ENCODE measurements around the gene MPIG6B.

The MPIG6B gene

GRCh38 chr6:31728767-31729514 is 5.8 kb downstream of the MPIG6B start, which contains the start of gene DDAH2:
DDAH2 (minus strand) TSS chr6:31729299; CDS start chr6:31729161, 138 bp downstream.
- Histone ChIP-seq H3K36me3 (peaks cover 71% of the 10 kb centered on the region), H4K20me1 (peaks cover 77% of the 10 kb centered on the region), H3K4me3 (peak within 1 kb of the TSS; percentile 94), H3K9me3 (no peaks in the 10 kb centered on the region), H3K4me1 (peaks cover 91% of the 10 kb centered on the region), H3K27ac (peak within 1 kb of the TSS; percentile 88), H3K27me3 (no peaks in the 10 kb centered on the region), H3K4me2 (peak within 1 kb of the TSS; percentile 99), H3K9ac (peak within 1 kb of the TSS; percentile 89)
- TF ChIP-seq Cebpa-rat (IDR thresholded peaks at IDR 0.05): no peak

- peak overlapping the region; percentile 99 for H3K4me2 ChIP-seq
- no peak for TF ChIP-seq Cebpa-rat (IDR thresholded peaks at IDR 0.05)
- peaks cover 91% of the 10 kb centered on the region for H3K4me1 ChIP-seq
- H3K9me3 ChIP-seq: no peaks in the 10 kb centered on the region
- H3K36me3 ChIP-seq: peaks cover 70% of the 10 kb centered on the region
- peak overlapping the region; percentile 88 for H3K27ac ChIP-seq
- H3K4me3 ChIP-seq: peak overlapping the region; percentile 94
- peak overlapping the region; percentile 89 for H3K9ac ChIP-seq
- H4K20me1 ChIP-seq: peaks cover 77% of the 10 kb centered on the region
- no peaks in the 10 kb centered on the region for H3K27me3 ChIP-seq
These were observed 6.4 kb downstream of the MPIG6B start for GRCh38 chr6:31729515-31729978.

- no peak for TF ChIP-seq Cebpa-rat (IDR thresholded peaks at IDR 0.05)
- peak overlapping the region; percentile 94 for H3K4me3 ChIP-seq
- H3K36me3 ChIP-seq: peaks cover 70% of the 10 kb centered on the region
- H3K9ac ChIP-seq: peak overlapping the region; percentile 89
- peak overlapping the region; percentile 88 for H3K27ac ChIP-seq
- H3K4me1 ChIP-seq: peaks cover 87% of the 10 kb centered on the region
- no peaks in the 10 kb centered on the region for H3K9me3 ChIP-seq
- H3K4me2 ChIP-seq: peak overlapping the region; percentile 99
- H3K27me3 ChIP-seq: no peaks in the 10 kb centered on the region
- H4K20me1 ChIP-seq: peaks cover 74% of the 10 kb centered on the region
These were observed 6.9 kb downstream of the MPIG6B start for GRCh38 chr6:31729979-31730630.

GRCh38 chr6:31730631-31731086 is 7.5 kb downstream of the MPIG6B start:
- H3K27me3 ChIP-seq: no peaks in the 10 kb centered on the region
- peaks cover 81% of the 10 kb centered on the region for H3K4me1 ChIP-seq
- H4K20me1 ChIP-seq: peaks cover 74% of the 10 kb centered on the region
- 0 out of 2 replicates have a peak overlapping the region, but pooled peaks have one; percentile 88 for H3K27ac ChIP-seq
- peaks cover 67% of the 10 kb centered on the region for H3K36me3 ChIP-seq
- H3K4me2 ChIP-seq: peak overlapping the region; percentile 99
- peak overlapping the region; percentile 89; the same call in 1 of the 2 replicates for H3K9ac ChIP-seq
- peak overlapping the region; percentile 94 for H3K4me3 ChIP-seq
- no peaks in the 10 kb centered on the region for H3K9me3 ChIP-seq
- no peak for TF ChIP-seq Cebpa-rat (IDR thresholded peaks at IDR 0.05)

- H3K9ac ChIP-seq: no peak overlapping the region
- H3K4me2 ChIP-seq: peak overlapping the region; percentile 20; the same call in 1 of the 2 replicates
- no peaks in the 10 kb centered on the region for H3K9me3 ChIP-seq
- no peak overlapping the region for H3K4me3 ChIP-seq
- H3K4me1 ChIP-seq: peaks cover 72% of the 10 kb centered on the region
- no peaks in the 10 kb centered on the region for H3K27me3 ChIP-seq
- TF ChIP-seq Cebpa-rat (IDR thresholded peaks at IDR 0.05): no peak
- peaks cover 63% of the 10 kb centered on the region for H4K20me1 ChIP-seq
- peaks cover 53% of the 10 kb centered on the region for H3K36me3 ChIP-seq
- no peak overlapping the region for H3K27ac ChIP-seq
These were observed 8.9 kb downstream of the MPIG6B start for GRCh38 chr6:31732029-31732428.

- Histone ChIP-seq H3K9ac (peak overlapping the region; percentile 97), H4K20me1 (peaks cover 49% of the 10 kb centered on the region), H3K4me1 (peaks cover 69% of the 10 kb centered on the region), H3K4me2 (peak overlapping the region; percentile 98), H3K4me3 (peak overlapping the region; percentile 89), H3K9me3 (no peaks in the 10 kb centered on the region), H3K27ac (peak overlapping the region; percentile 99), H3K36me3 (peaks cover 45% of the 10 kb centered on the region), H3K27me3 (no peaks in the 10 kb centered on the region)
- TF ChIP-seq Cebpa-rat (IDR thresholded peaks at IDR 0.05): no peak
These were observed 10.6 kb downstream of the MPIG6B start for GRCh38 chr6:31733734-31734133.

GRCh38 chr6:31734247-31734820 is 11.2 kb downstream of the MPIG6B start:
- no peaks in the 10 kb centered on the region for H3K9me3 ChIP-seq
- peak overlapping the region; percentile 89 for H3K4me3 ChIP-seq
- H4K20me1 ChIP-seq: peaks cover 43% of the 10 kb centered on the region
- H3K4me1 ChIP-seq: peaks cover 70% of the 10 kb centered on the region
- H3K9ac ChIP-seq: peak overlapping the region; percentile 97
- peak overlapping the region; percentile 99 for H3K27ac ChIP-seq
- peak overlapping the region; percentile 98 for H3K4me2 ChIP-seq
- peaks cover 43% of the 10 kb centered on the region for H3K36me3 ChIP-seq
- no peaks in the 10 kb centered on the region for H3K27me3 ChIP-seq
- no peak for TF ChIP-seq Cebpa-rat (IDR thresholded peaks at IDR 0.05)

- peaks cover 43% of the 10 kb centered on the region for H3K36me3 ChIP-seq
- no peak for TF ChIP-seq Cebpa-rat (IDR thresholded peaks at IDR 0.05)
These were observed 11.7 kb downstream of the MPIG6B start for GRCh38 chr6:31734821-31735406.

GRCh38 chr6:31736021-31736767 is 13.0 kb downstream of the MPIG6B start, which contains the start of gene CLIC1:
CLIC1 (minus strand) TSS chr6:31736530; CDS start chr6:31736300, 230 bp downstream.
- peaks cover 68% of the 10 kb centered on the region for H3K4me1 ChIP-seq
- H3K27me3 ChIP-seq: no peaks in the 10 kb centered on the region
- H3K9ac ChIP-seq: peak within 1 kb of the TSS; percentile 97
- TF ChIP-seq Cebpa-rat (IDR thresholded peaks at IDR 0.05): no peak
- no peaks in the 10 kb centered on the region for H3K9me3 ChIP-seq
- H3K36me3 ChIP-seq: peaks cover 34% of the 10 kb centered on the region
- H3K4me2 ChIP-seq: peak within 1 kb of the TSS; percentile 98
- peak within 1 kb of the TSS; percentile 89 for H3K4me3 ChIP-seq
- peak within 1 kb of the TSS; percentile 99 for H3K27ac ChIP-seq
- peaks cover 33% of the 10 kb centered on the region for H4K20me1 ChIP-seq

More at GRCh38 chr6:31734821-31735406, 11.7 kb downstream of the MPIG6B start:
- H3K4me3 ChIP-seq: peak overlapping the region; percentile 89
- peaks cover 72% of the 10 kb centered on the region for H3K4me1 ChIP-seq
- no peaks in the 10 kb centered on the region for H3K9me3 ChIP-seq
- peak overlapping the region; percentile 97 for H3K9ac ChIP-seq
- H3K27ac ChIP-seq: peak overlapping the region; percentile 99
- H4K20me1 ChIP-seq: peaks cover 43% of the 10 kb centered on the region
- no peaks in the 10 kb centered on the region for H3K27me3 ChIP-seq
- H3K4me2 ChIP-seq: peak overlapping the region; percentile 98
